GM12874 (cell line): Measurements from ENCODE around the gene SOCS6.

Experiments used
- TF ChIP-seq, protein P1 (sequence below): IDR thresholded peaks from 2 replicates; pipeline ENCODE4 v1.5.1; 2011; ENCODE audit warnings: low read depth, mild to moderate bottlenecking, control low read depth, low read length, moderate library complexity; ENCODE audit not compliant: insufficient read depth

SOCS6 gene

DNA sequence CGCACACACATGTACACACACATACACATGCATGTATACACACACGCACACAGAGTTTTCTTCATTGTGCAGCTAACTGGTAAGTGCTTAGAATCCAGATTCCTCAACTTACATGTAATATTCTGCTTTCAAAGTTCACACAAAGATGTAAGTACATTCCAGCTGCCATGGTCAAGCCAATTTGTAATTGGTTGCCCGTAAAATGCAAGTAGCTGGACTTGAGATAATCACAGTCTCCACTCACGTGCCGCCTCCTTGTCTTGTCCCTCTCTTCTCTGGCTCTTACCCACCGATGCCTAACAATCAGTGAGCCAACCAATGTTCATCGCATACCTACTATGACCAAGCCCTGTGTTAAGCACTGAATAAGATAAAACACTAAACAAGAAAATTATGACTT is 77.8 kb downstream of the SOCS6 start:
- TF ChIP-seq, protein P1, sequence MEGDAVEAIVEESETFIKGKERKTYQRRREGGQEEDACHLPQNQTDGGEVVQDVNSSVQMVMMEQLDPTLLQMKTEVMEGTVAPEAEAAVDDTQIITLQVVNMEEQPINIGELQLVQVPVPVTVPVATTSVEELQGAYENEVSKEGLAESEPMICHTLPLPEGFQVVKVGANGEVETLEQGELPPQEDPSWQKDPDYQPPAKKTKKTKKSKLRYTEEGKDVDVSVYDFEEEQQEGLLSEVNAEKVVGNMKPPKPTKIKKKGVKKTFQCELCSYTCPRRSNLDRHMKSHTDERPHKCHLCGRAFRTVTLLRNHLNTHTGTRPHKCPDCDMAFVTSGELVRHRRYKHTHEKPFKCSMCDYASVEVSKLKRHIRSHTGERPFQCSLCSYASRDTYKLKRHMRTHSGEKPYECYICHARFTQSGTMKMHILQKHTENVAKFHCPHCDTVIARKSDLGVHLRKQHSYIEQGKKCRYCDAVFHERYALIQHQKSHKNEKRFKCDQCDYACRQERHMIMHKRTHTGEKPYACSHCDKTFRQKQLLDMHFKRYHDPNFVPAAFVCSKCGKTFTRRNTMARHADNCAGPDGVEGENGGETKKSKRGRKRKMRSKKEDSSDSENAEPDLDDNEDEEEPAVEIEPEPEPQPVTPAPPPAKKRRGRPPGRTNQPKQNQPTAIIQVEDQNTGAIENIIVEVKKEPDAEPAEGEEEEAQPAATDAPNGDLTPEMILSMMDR = no peak

DNA sequence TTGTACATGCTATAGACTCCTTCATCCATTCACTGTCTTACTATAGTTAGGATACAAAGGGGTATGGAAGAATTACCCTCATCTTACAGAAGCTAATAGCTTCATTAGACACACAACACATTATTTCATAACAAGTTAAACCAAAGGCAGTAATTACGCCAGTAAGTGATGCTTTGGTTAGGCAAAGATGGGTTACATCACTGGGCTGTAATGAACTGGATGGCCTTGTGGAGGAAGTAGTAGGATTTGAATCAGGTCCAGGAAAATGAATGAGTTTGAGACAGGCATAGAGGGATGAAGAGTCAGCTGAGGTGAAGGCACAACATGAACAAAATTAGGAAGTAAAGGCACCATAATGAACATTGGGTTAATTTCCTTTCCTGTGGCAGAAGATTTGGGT is 80.1 kb downstream of the SOCS6 start:
- TF ChIP-seq, protein P1 = no peak

DNA sequence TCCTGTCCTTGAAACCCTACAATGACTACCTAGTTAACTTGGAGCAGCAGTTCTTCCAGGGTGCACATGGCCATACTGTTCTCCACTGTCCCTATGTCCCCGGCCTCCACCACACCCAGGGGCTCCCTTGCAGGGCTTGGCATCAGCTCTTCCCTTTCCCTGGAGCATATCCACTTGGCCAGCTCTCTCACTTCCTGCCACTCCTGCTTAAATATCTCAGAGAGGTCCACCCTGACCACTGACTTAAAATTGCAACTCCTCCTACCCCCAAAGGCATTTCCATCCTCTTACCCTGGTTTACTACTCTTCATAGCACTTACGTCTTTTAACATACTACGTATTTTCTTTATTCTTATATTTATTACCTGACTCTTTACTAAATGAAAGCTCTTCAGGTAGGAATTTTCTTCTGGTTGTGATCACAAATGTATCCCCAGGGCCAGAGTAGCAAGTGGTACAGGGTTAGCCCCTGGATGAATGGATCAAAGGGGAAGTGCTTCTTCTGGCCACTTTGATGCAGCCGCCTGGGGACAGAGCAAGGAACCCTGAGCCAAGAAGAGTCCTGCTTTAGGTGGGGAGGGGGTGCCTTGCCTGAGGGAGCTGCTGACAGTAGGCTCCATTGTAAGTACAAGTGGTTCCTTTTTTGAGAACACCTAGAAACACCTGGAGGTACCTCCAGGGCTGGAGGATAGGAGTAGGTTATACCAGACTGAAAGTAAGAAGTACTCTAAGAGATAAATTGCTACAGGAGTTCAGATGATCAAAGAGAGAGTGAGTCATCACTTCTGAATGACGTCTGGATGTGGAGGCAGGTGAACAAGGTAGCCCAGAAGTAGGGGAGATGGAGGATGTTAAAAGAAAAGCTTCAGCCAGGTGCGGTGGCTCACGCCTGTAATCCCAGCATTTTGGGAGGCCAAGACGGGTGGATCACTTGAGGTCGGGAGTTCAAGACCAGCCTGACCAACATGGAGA is 82.2 kb downstream of the SOCS6 start:
- TF ChIP-seq, protein P1 = no peak

DNA sequence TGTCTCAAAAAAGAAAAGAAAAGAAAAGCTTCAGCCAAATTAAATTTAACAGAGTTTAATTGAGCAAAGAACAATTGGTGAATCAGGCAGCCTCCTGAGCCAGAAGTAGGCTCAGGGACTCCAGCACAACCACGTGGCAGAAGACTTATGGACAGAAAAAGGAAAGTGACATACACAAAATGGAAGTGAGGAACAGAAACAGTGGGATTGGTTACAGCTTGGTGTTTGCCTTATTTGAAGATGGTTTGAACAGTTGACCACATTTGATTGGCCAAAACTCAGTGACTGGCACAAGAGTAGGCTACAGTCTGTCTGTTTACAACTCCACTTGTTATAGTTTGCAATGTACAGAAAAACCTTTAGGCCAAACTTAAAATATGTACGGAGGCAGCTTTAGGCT is 83.1 kb downstream of the SOCS6 start:
- TF ChIP-seq, protein P1 = no peak

DNA sequence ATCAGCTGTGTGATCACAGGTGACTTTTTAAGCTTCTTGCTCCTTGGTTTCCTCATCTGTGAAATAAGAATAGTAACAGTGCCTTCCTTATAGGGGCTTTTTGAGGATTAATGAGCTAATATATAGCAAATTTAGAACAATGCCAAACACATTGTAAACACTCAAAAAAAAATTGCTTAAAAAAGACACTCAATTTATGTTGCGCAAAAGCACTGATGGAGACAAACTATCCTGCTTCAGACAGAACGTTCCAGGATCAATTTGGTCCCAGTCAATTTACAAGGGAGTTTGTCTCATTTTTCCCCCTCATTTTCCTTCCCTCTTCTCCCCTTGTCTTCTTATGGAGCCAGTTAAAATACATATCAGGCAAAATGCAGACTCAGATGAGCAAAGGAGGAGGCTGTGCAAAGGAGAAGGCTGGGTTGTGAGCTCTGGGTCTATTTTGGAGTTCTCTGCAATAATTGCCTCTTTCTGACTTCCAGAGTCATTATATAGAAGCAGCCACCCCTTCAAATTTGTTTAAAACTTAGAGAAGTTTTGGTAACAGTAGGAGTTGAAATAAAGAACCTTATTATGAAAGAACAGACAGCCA is 83.7 kb downstream of the SOCS6 start:
- TF ChIP-seq, protein P1 = no peak

DNA sequence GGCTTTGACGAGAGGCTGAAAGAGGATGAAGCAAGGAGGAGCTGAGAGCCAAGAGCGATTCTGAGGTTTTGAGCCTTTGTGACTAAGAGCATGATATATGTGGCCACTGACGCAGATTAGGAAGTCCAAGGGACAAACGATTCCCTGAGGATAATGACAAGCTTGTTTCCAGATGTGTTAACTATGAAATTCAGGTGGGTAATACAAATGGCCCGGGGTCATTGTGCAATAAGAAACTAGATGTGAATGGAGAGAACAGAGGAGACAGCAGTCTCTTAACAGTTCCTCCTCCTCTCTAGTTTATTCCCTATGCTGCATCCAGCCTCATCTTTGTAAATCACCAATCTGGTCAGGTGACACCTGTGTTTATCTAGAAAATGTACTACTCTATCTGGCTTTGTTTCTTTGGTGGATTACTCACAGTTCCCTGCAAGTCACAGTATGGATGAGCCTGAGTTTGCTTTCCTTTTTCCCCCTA is 84.2 kb downstream of the SOCS6 start:
- TF ChIP-seq, protein P1 = no peak

DNA sequence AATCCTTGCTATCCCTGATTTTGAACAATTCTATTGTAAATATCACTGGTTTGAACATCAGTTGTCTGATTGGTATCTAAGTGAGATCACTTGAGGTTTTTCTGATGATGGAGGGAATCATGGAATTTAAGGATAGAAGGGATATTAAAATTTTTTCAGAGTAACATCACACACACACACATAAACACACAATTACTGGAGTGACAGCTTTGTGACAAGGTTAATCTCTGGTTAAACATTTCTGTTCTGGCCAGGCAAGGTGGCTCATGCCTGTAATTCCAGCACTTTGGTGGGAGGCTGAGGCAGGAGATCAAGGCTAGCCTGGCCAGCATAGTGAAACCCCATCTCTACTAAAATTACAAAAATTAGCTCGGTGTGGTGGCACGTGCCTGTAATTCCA is 85.3 kb downstream of the SOCS6 start:
- TF ChIP-seq, protein P1 = no peak
